ENCODE measurements around the gene RTL5. TPM values are rescaled to one million over a fixed set of nuclear protein-coding genes. Genes with fewer than 3 reads are reported as not detected.

RTL5 gene
- total and polyA plus RNA-seq, 4 donors = 0.32 to 1.9 (median 0.96) TPM

DNA sequence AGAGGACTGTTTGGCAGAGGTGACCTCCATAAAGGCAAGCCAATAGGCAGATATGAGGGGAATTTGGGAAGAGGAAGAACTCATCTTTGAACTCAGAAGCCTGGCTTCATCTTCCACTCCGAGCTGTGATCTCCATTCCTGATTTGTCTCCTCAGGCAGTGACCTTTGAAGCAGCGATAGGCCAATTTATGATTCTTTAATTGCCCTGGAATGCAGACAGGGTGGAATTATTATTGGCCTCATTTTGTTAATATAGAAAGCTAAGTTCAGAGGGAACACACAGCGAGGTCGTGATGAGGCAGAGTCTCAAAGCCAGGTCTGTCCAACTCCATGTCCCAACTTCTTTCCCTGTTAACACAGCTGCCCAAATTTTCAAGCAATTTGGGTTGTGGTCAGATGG is 16.9 kb downstream of the RTL5 start:
- peaks cover 0 to 3% (median under 1%) of the 10 kb centered on the region in 4 donors for H3K4me1 ChIP-seq (ENCODE audit: control insufficient read depth in 4 of 4, insufficient read depth in 4 of 4, low read length in 3 of 4)
- no peak for DNase-seq (ENCODE audit: low spot score)
- TF ChIP-seq GABPA (IDR thresholded peaks at IDR 0.05 in 1 of 2, conservative IDR thresholded peaks at IDR 0.05 in 1 of 2) = no peak
- no peak for TF ChIP-seq FOXA2 (IDR thresholded peaks at IDR 0.05)
- TF ChIP-seq TAF1 (conservative IDR thresholded peaks at IDR 0.05) = no peak
- no peak for TF ChIP-seq RAD21 (IDR thresholded peaks at IDR 0.05)
- TF ChIP-seq RXRA (IDR thresholded peaks at IDR 0.05) = no peak
- TF ChIP-seq SP1 (IDR thresholded peaks at IDR 0.05) = no peak
- TF ChIP-seq FOXA1 (IDR thresholded peaks at IDR 0.05) = no peak
- TF ChIP-seq HNF4G (IDR thresholded peaks at IDR 0.05) = no peak
- H3K27me3 ChIP-seq (ENCODE audit: control insufficient read depth in 4 of 4, insufficient read depth in 4 of 4, low read length in 3 of 4) = no peaks in the 10 kb centered on the region
- WGBS = 84% methylated on average over 4 of the region's 4 CpGs
- no peaks in the 10 kb centered on the region for H3K36me3 ChIP-seq (ENCODE audit: control insufficient read depth in 4 of 4, insufficient read depth in 3 of 4, low read depth in 1 of 4, low read length in 3 of 4)
- no peak overlapping the region for H3K4me3 ChIP-seq (ENCODE audit: low read depth in 1 of 3, low read length in 3 of 3)
- no peaks in the 10 kb centered on the region for H3K9me3 ChIP-seq (ENCODE audit: control insufficient read depth in 4 of 4, low read length in 3 of 4)
- H3K9ac ChIP-seq (ENCODE audit: low read depth in 1 of 2, low read length in 2 of 2) = no peak overlapping the region
- H3K27ac ChIP-seq (ENCODE audit: low read depth in 1 of 2, low read length in 2 of 2) = no peak overlapping the region

GRCh38 chrX:72114306-72114705 is 17.4 kb downstream of the RTL5 start:
- no peak overlapping the region for H3K27ac ChIP-seq (ENCODE audit: low read depth in 1 of 2, low read length in 2 of 2)

DNA sequence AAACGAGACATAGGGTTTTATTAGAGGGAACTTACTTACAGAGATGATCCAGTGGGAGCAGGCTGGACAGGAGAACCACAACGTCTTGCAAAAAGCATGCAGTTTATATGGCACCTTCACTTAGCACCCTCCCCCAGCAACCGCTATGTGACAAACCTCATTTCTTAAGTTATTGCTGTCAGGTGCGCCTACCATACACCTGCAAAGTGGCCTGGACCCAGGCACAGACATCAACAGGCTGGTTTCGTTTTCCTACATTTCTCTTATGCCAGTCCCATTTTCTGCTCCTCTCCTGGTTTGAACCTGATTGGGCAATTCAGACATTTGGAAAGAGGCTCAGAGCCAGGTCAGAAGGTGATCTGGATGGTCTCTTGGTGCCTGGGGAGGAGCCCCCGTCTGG is 18.3 kb downstream of the RTL5 start:
- Histone ChIP-seq H3K36me3 (ENCODE audit: control insufficient read depth in 4 of 4, insufficient read depth in 3 of 4, low read depth in 1 of 4, low read length in 3 of 4) (no peaks in the 10 kb centered on the region), H3K9me3 (ENCODE audit: control insufficient read depth in 4 of 4, low read length in 3 of 4) (no peaks in the 10 kb centered on the region), H3K4me1 (ENCODE audit: control insufficient read depth in 4 of 4, insufficient read depth in 4 of 4, low read length in 3 of 4) (peaks cover 0 to 3% (median under 1%) of the 10 kb centered on the region in 4 donors), H3K27ac (ENCODE audit: low read depth in 1 of 2, low read length in 2 of 2) (no peak overlapping the region), H3K4me3 (ENCODE audit: low read depth in 1 of 3, low read length in 3 of 3) (no peak overlapping the region), H3K9ac (ENCODE audit: low read depth in 1 of 2, low read length in 2 of 2) (no peak overlapping the region), H3K27me3 (ENCODE audit: control insufficient read depth in 4 of 4, insufficient read depth in 4 of 4, low read length in 3 of 4) (no peaks in the 10 kb centered on the region)
- DNase-seq (ENCODE audit: low spot score) = no peak
- 85% methylated on average over 6 of the region's 6 CpGs for WGBS
- no peak for TF ChIP-seq RAD21 (IDR thresholded peaks at IDR 0.05)
- no peak for TF ChIP-seq HNF4G (IDR thresholded peaks at IDR 0.05)
- TF ChIP-seq HNF4A (conservative IDR thresholded peaks at IDR 0.05) = no peak
- TF ChIP-seq, protein P1, sequence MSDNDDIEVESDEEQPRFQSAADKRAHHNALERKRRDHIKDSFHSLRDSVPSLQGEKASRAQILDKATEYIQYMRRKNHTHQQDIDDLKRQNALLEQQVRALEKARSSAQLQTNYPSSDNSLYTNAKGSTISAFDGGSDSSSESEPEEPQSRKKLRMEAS (IDR thresholded peaks at IDR 0.05) = no peak
- no peak for TF ChIP-seq ZBTB33 (IDR thresholded peaks at IDR 0.05)
- TF ChIP-seq FOXA1 (IDR thresholded peaks at IDR 0.05) = no peak
- no peak for TF ChIP-seq JUND (IDR thresholded peaks at IDR 0.05)
- no peak for TF ChIP-seq TAF1 (conservative IDR thresholded peaks at IDR 0.05)
- TF ChIP-seq RXRA (IDR thresholded peaks at IDR 0.05) = no peak
- TF ChIP-seq SP1 (IDR thresholded peaks at IDR 0.05) = no peak
- no peak for TF ChIP-seq GABPA (IDR thresholded peaks at IDR 0.05 in 1 of 2, conservative IDR thresholded peaks at IDR 0.05 in 1 of 2)
- TF ChIP-seq, protein P2, sequence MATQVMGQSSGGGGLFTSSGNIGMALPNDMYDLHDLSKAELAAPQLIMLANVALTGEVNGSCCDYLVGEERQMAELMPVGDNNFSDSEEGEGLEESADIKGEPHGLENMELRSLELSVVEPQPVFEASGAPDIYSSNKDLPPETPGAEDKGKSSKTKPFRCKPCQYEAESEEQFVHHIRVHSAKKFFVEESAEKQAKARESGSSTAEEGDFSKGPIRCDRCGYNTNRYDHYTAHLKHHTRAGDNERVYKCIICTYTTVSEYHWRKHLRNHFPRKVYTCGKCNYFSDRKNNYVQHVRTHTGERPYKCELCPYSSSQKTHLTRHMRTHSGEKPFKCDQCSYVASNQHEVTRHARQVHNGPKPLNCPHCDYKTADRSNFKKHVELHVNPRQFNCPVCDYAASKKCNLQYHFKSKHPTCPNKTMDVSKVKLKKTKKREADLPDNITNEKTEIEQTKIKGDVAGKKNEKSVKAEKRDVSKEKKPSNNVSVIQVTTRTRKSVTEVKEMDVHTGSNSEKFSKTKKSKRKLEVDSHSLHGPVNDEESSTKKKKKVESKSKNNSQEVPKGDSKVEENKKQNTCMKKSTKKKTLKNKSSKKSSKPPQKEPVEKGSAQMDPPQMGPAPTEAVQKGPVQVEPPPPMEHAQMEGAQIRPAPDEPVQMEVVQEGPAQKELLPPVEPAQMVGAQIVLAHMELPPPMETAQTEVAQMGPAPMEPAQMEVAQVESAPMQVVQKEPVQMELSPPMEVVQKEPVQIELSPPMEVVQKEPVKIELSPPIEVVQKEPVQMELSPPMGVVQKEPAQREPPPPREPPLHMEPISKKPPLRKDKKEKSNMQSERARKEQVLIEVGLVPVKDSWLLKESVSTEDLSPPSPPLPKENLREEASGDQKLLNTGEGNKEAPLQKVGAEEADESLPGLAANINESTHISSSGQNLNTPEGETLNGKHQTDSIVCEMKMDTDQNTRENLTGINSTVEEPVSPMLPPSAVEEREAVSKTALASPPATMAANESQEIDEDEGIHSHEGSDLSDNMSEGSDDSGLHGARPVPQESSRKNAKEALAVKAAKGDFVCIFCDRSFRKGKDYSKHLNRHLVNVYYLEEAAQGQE (IDR thresholded peaks at IDR 0.05) = no peak
- TF ChIP-seq ATF3 (IDR thresholded peaks at IDR 0.05) = no peak
- TF ChIP-seq EGR1 (IDR thresholded peaks at IDR 0.05; ENCODE audit: low read depth in 2 of 2) = no peak
- no peak for TF ChIP-seq FOXA2 (IDR thresholded peaks at IDR 0.05)
- TF ChIP-seq YY1 (IDR thresholded peaks at IDR 0.05) = no peak

More at GRCh38 chrX:72114306-72114705, 17.4 kb downstream of the RTL5 start:
- Histone ChIP-seq H3K36me3 (ENCODE audit: control insufficient read depth in 4 of 4, insufficient read depth in 3 of 4, low read depth in 1 of 4, low read length in 3 of 4) (no peaks in the 10 kb centered on the region), H3K9ac (ENCODE audit: low read depth in 1 of 2, low read length in 2 of 2) (no peak overlapping the region), H3K4me1 (ENCODE audit: control insufficient read depth in 4 of 4, insufficient read depth in 4 of 4, low read length in 3 of 4) (peaks cover 0 to 3% (median under 1%) of the 10 kb centered on the region in 4 donors), H3K4me3 (ENCODE audit: low read depth in 1 of 3, low read length in 3 of 3) (no peak overlapping the region), H3K27me3 (ENCODE audit: control insufficient read depth in 4 of 4, insufficient read depth in 4 of 4, low read length in 3 of 4) (no peaks in the 10 kb centered on the region), H3K9me3 (ENCODE audit: control insufficient read depth in 4 of 4, low read length in 3 of 4) (no peaks in the 10 kb centered on the region)
- WGBS = 78% methylated on average over 6 of the region's 6 CpGs
- TF ChIP-seq ZBTB33 (IDR thresholded peaks at IDR 0.05) = no peak
- DNase-seq (ENCODE audit: low spot score) = no peak
